Right cardiac atrium (tissue), 5 donors: ENCODE results near the gene ERVMER34-1. TPM values are rescaled to one million over a fixed set of nuclear protein-coding genes. Genes with fewer than 3 reads are reported as not detected.

Experiments used
- ATAC-seq, 2 donors: fragments of 200-7000 bp; cut with Tn5 transposase; one replicate each; pipeline versions ENCODE4 v1.8.0 to v1.9.1; 2020; ENCODE audit warnings: moderate library complexity in 2 of 2, mild to moderate bottlenecking in 1 of 2
- DNase-seq, 3 donors: peaks; one replicate each; pipeline ENCODE4 v3.0.0-alpha.2; 2020
- H3K27ac ChIP-seq: one replicate; pipeline ENCODE4 v1.5.1; 2013; ENCODE audit warnings: mild to moderate bottlenecking, low read length, control low read depth, moderate library complexity
- H3K27me3 ChIP-seq: one replicate; pipeline ENCODE4 v1.6.1; 2013; ENCODE audit not compliant: control insufficient read depth, insufficient read depth
- H3K4me1 ChIP-seq: one replicate; pipeline ENCODE4 v1.6.1; 2013; ENCODE audit warnings: low read length; ENCODE audit not compliant: control insufficient read depth, insufficient read depth
- H3K4me3 ChIP-seq: one replicate; pipeline ENCODE4 v1.5.1; 2013; ENCODE audit warnings: low read length, control low read depth
- H3K9me3 ChIP-seq: one replicate; pipeline ENCODE4 v1.6.1; 2013; ENCODE audit warnings: low read length; ENCODE audit not compliant: control insufficient read depth
- WGBS: extraction: QIAGEN DNeasy Blood & Tissue Kit; methylation state at CpG from one replicate; pipeline ENCODE4 v1.1.7; 2013; 5-methylcytosine and 5-hydroxymethylcytosine counted together
- intact Hi-C, 4 donors: fragments of 100-400 bp; cut with DNase I; formaldehyde crosslinking; loops; one replicate each; pipeline versions ENCODE4 v1.11.0 to v1.14.0; 2022 to 2023
- microRNA-seq, 2 donors: library from miRNA; unstranded; fragments of <30 nt; microRNA quantifications; one replicate each; pipeline ENCODE4 v1.2.0, GENCODE V29; 2020 to 2021
- polyA plus RNA-seq: library from polyadenylated mRNA; stranded (reverse); fragments of 200-250 nt; gene quantifications from one replicate; pipeline ENCODE4 v1.2.3, GENCODE V29; 2013
- total RNA-seq, 4 donors: library from RNA; stranded (reverse); fragmentation: NEBNext Ultra II Directional; extraction: Animal tissue kit (Norgen Biotek cat#: 25700); gene quantifications; one replicate each; pipeline ENCODE4 v1.2.1, GENCODE V29; 2021
- donor health status: healthy with polysubstance abuse.
- donor health status: DM: no; HTN: yes; CAD: no.
- donor health status: DM: no; HTN: no; CAD: no.
- donor health status: DM: no; HTN: yes; CAD: no; lungs with severe emphysema.
- donor health status: DM: yes; HTN: yes; CAD: no.

ERVMER34-1 gene
- total and polyA plus RNA-seq, 5 donors = 1.0 to 3.8 (median 2.3) TPM

DNA sequence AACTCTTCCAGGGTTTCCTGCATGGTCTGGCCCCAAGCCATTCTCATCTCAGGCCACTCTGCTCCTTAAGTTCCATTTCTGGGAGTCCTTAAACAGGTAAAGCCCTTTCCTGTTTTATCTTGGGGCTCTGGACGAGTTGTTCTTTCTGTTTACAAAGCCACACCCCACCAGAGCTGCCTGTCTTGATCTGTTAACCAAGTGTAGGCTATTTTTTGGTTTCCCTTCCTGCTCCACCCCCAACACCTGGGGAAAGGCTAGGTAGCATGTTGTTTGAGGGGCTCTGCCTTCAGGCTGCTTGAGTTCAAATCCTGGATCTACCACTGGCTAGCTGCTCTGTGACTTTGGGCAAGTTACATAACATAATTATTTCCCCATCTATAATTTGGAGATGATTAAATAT lies 40.0 kb downstream of the ERVMER34-1 start:
- DNase-seq = no peak
- Histone ChIP-seq H3K27ac (no peak overlapping the region), H3K27me3 (no peaks in the 10 kb centered on the region), H3K4me1 (peaks cover 4% of the 10 kb centered on the region), H3K4me3 (no peak overlapping the region), H3K9me3 (no peaks in the 10 kb centered on the region)
- 63% methylated on average over 1 of the region's 1 CpG for WGBS
- ATAC-seq = no peak
- intact Hi-C loops = loop anchor here in 2 of 4 donors (10.0 kb wide), 2 partner anchors 154 to 274 kb away; partner anchors contain the start of gene RASL11B (in 1 of the 2)

DNA sequence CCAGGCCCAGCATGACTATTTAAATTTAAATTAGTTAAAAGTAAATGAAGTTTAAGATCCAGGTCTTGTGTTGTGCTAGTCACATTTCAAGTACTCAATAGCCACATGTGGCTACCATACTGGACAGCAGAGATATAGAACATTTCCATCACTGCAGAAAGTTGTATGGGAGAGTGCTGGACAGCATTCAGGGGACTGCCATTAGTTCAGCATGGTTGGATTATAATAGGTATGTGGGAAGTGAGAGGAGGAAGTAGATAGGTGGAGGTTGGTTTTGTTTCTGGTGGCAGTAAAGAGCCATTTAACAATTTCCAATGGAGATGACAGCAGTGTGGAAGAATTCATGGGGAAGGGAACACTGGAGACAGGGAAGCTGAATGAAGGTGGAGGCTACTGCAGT lies 42.1 kb downstream of the ERVMER34-1 start:
- Histone ChIP-seq H3K27me3 (no peaks in the 10 kb centered on the region), H3K4me3 (no peak overlapping the region), H3K4me1 (no peaks in the 10 kb centered on the region), H3K9me3 (no peaks in the 10 kb centered on the region), H3K27ac (no peak overlapping the region)
- DNase-seq (no peak), ATAC-seq (no peak)
- intact Hi-C loops = no loop called here

DNA sequence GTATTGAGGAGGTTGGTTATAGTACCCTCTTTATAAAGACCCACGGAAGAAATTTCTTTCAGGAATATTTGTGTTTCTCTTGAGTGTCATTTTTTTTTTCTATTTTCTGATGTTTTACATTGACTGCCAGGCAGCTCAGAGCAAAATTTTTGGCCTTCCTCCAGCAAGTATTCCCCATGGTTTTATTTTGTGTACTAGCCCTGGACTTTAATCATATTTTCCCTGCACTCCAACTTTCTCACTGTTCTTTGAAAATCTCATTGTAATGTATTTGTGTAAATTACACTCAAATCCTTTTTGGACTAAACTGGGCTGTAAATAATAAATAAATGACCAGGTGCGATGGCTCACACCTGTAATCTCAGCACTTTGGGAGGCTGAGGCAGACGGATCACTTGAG lies 46.6 kb downstream of the ERVMER34-1 start:
- WGBS = 59% methylated on average over 3 of the region's 3 CpGs
- Histone ChIP-seq H3K4me1 (no peaks in the 10 kb centered on the region), H3K9me3 (no peaks in the 10 kb centered on the region), H3K27ac (no peak overlapping the region), H3K27me3 (no peaks in the 10 kb centered on the region), H3K4me3 (no peak overlapping the region)
- intact Hi-C loops = no loop called here
- DNase-seq (no peak), ATAC-seq (no peak)

DNA sequence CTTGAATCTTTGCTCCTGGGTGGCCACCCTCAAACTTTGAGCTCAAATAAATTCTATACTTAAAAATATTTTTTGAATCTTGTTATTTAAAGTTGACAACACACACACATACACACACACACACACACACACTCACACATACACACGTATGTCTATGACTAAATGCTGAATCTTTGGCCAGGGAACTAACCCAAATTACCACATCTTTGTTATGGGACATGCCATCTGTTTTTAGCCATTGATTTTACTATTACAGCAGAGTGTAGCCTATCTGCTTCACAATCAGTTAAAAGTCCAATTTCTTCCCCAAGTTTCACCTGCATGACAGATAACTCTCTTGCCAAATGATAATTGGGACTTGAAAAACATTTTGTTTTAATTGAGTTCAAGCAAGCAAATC lies 47.1 kb downstream of the ERVMER34-1 start:
- DNase-seq = no peak
- Histone ChIP-seq H3K4me3 (no peak overlapping the region), H3K4me1 (no peaks in the 10 kb centered on the region), H3K27me3 (no peaks in the 10 kb centered on the region), H3K9me3 (no peaks in the 10 kb centered on the region), H3K27ac (no peak overlapping the region)
- 40% methylated on average over 1 of the region's 1 CpG for WGBS
- intact Hi-C loops = no loop called here
- ATAC-seq = no peak

DNA sequence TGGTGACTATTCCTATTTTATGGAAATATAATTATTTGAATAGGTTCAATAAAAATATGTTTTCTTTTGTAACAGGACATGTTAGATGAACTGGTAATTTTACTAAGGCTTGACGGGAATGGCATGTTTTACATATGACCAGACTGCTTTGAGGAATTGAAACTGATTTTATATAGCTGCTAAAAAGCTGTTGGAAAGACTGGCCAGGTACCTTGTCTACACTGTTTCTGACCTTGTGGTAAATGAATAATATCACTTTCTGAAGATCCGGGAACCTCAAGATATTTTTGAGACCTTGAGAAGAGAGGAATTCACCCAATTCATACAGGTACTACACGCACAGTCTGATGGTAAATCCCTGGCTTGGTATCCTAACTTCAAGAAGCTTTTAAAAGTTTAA lies 50.0 kb downstream of the ERVMER34-1 start:
- H3K27ac ChIP-seq = no peak overlapping the region
- WGBS = 93% methylated on average over 3 of the region's 3 CpGs
- intact Hi-C loops = no loop called here

DNA sequence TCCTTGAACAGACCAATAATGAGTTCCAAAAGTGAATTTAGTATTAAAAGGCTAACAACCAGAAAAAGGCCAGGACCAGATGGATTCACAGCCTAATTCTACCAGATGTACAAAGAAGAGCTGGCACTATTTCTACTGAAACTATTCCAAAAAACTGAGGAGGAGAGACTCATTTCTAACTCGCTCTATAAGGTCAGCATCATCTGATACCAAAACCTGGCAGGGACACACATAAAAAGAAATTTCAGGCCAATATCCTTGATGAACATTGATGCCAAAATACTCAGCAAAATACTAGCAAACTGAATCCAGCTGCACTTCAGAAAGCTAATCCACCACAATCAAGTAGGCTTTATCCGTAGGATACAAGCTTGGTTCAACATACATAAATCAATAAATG lies 56.3 kb downstream of the ERVMER34-1 start:
- ATAC-seq = no peak

More for the DNA sequence above, 50.0 kb downstream of the ERVMER34-1 start:
- H3K27me3 ChIP-seq = no peaks in the 10 kb centered on the region
- no peaks in the 10 kb centered on the region for H3K4me1 ChIP-seq
- DNase-seq (no peak), ATAC-seq (no peak)
- no peak overlapping the region for H3K4me3 ChIP-seq
- H3K9me3 ChIP-seq = no peaks in the 10 kb centered on the region

DNA sequence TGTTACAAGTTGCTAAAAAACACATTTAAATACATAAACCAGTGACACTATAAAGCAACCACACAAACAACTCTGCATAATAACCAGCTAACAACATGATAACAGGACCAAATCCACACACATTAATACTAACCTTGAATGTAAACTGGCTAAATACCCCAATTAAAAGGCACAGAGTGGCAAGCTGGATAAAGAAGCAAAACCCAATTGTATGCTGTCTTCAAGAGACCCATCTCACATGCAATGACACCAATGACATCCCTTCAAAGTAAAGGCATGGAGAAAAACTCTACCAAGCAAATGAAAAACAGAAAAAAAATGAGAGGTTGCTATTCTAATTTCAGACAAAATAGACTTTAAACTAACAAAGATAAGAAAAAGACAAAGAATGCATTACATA lies 57.7 kb downstream of the ERVMER34-1 start:
- H3K4me1 ChIP-seq = no peaks in the 10 kb centered on the region
- intact Hi-C loops = no loop called here
- no peaks in the 10 kb centered on the region for H3K27me3 ChIP-seq
- no peak overlapping the region for H3K4me3 ChIP-seq
- ATAC-seq (no peak), DNase-seq (no peak)
- H3K9me3 ChIP-seq = no peaks in the 10 kb centered on the region
- no peak overlapping the region for H3K27ac ChIP-seq

More for the DNA sequence above, 56.3 kb downstream of the ERVMER34-1 start:
- Histone ChIP-seq H3K9me3 (no peaks in the 10 kb centered on the region), H3K4me3 (no peak overlapping the region), H3K4me1 (no peaks in the 10 kb centered on the region), H3K27ac (no peak overlapping the region), H3K27me3 (no peaks in the 10 kb centered on the region)
- DNase-seq = no peak
- intact Hi-C loops = no loop called here
- WGBS = 82% methylated on average over 2 of the region's 2 CpGs

Small RNA genes lying within 50 kb of the gene (microRNA-seq; reads per million reads assigned to microRNA genes)
- gene MIR4449 = 2.9 to 9.1 reads per million in 2 donors

Other genes with a start within 250 kb of the ERVMER34-1 start
- 10 to 100 TPM; 51.1 to 63.7 (median 59.5) TPM for gene USP46, start 92.1 kb downstream of the ERVMER34-1 start, total RNA-seq
- gene USP46, start 92.1 kb downstream of the ERVMER34-1 start, polyA plus RNA-seq = 12.6 TPM
- gene RASL11B, start 110.9 kb upstream of the ERVMER34-1 start, total RNA-seq = 10 to 100 TPM in 3 of 4 donors, 1 to 10 TPM in 1; 9.6 to 37.2 (median 16.5) TPM
- gene RASL11B, start 110.9 kb upstream of the ERVMER34-1 start, polyA plus RNA-seq = 11.4 TPM